H7 (cell line): Measurements from ENCODE around the gene LINGO4. TPM values are rescaled to one million over a fixed set of nuclear protein-coding genes. Genes with fewer than 3 reads are reported as not detected.
"Not testable (repeated sequence)": the region's sequence is repeated elsewhere in the genome, so short reads cannot be mapped to it uniquely, and the experiment has no call there.

ENCODE experiments used
- DNase-seq: peaks from one replicate; pipeline ENCODE4 v3.0.0; 2012
- H3K27me3 ChIP-seq: 2 replicates; pipeline ENCODE4 v1.6.0; 2011; ENCODE audit warnings: mild to moderate bottlenecking, low read length; ENCODE audit not compliant: control insufficient read depth, insufficient read depth
- H3K36me3 ChIP-seq: replicated peaks from 2 replicates; pipeline ENCODE4 v1.5.1; 2011; ENCODE audit warnings: low read length; ENCODE audit not compliant: control insufficient read depth, insufficient read depth
- H3K4me3 ChIP-seq: 2 replicates; pipeline ENCODE4 v1.5.1; 2011; ENCODE audit warnings: low read depth, mild to moderate bottlenecking, control low read depth, low read length, moderate library complexity; ENCODE audit not compliant: insufficient read depth
- total RNA-seq: library from RNA; depleted of rRNA; stranded (reverse); fragments of >200 nt; shearing (Covaris generic); gene quantifications from 2 replicates; pipeline ENCODE4 v1.2.3, GENCODE V29; 2014

The LINGO4 gene
- total RNA-seq, 1 experiment from 2014 or later: 0.07 TPM

GRCh38 chr1:151798571-151798970, 6.6 kb downstream of the LINGO4 start:
- no peak for DNase-seq
- no peak overlapping the region for H3K4me3 ChIP-seq
- H3K36me3 ChIP-seq: no peaks in the 10 kb centered on the region
- peaks cover 16% of the 10 kb centered on the region; the same call in 1 of the 2 replicates for H3K27me3 ChIP-seq

GRCh38 chr1:151790940-151791651, 14.1 kb downstream of the LINGO4 start:
- Histone ChIP-seq H3K27me3 (peaks cover 14% of the 10 kb centered on the region; the same call in 1 of the 2 replicates), H3K36me3 (no peaks in the 10 kb centered on the region), H3K4me3 (peak overlapping the region; percentile 75)
- DNase-seq: peak; percentile 74

GRCh38 chr1:151790071-151790939, 14.9 kb downstream of the LINGO4 start, which contains the start of gene TDRKH:
Gene TDRKH, minus strand, starts transcription at chr1:151790500. Its CDS starts 7,478 bp downstream, at chr1:151783022.
- peak within 1 kb of the TSS; percentile 83 for H3K4me3 ChIP-seq
- H3K27me3 ChIP-seq: peaks cover 12% of the 10 kb centered on the region; the same call in 1 of the 2 replicates
- DNase-seq: peak; percentile 99
- no peaks in the 10 kb centered on the region for H3K36me3 ChIP-seq

GRCh38 chr1:151787689-151788088, 17.5 kb downstream of the LINGO4 start:
- Histone ChIP-seq H3K4me3 (no peak overlapping the region), H3K27me3 (peaks cover 12% of the 10 kb centered on the region; the same call in 1 of the 2 replicates), H3K36me3 (no peaks in the 10 kb centered on the region)
- DNase-seq: no peak

- DNase-seq: no peak
- H3K36me3 ChIP-seq: peaks cover 2% of the 10 kb centered on the region
- H3K4me3 ChIP-seq: no peak overlapping the region
- no peaks in the 10 kb centered on the region; the same call in 1 of the 2 replicates for H3K27me3 ChIP-seq
These were observed 21.4 kb downstream of the LINGO4 start for GRCh38 chr1:151783796-151784195.

- no peak for DNase-seq
- no peaks in the 10 kb centered on the region; the same call in 1 of the 2 replicates for H3K27me3 ChIP-seq
- H3K4me3 ChIP-seq: no peak overlapping the region
- H3K36me3 ChIP-seq: peaks cover 5% of the 10 kb centered on the region
These were observed 22.5 kb downstream of the LINGO4 start for GRCh38 chr1:151782741-151783140.

GRCh38 chr1:151782026-151782425, 23.2 kb downstream of the LINGO4 start:
- DNase-seq, H3K36me3 ChIP-seq, H3K27me3 ChIP-seq, H3K4me3 ChIP-seq: not testable (repeated sequence)

- DNase-seq, H3K27me3 ChIP-seq, H3K36me3 ChIP-seq, H3K4me3 ChIP-seq: not testable (repeated sequence)
These were observed 24.5 kb downstream of the LINGO4 start for GRCh38 chr1:151780736-151781135.

- H3K4me3 ChIP-seq: no peak overlapping the region
- DNase-seq: no peak
- H3K36me3 ChIP-seq: peaks cover 10% of the 10 kb centered on the region
- H3K27me3 ChIP-seq: no peaks in the 10 kb centered on the region; the same call in 1 of the 2 replicates
These were observed 25.4 kb downstream of the LINGO4 start for GRCh38 chr1:151779852-151780251.

GRCh38 chr1:151777317-151777716, 27.9 kb downstream of the LINGO4 start:
- H3K4me3 ChIP-seq: no peak overlapping the region
- peaks cover 11% of the 10 kb centered on the region for H3K36me3 ChIP-seq
- no peak for DNase-seq
- no peaks in the 10 kb centered on the region for H3K27me3 ChIP-seq

GRCh38 chr1:151776665-151777062, 28.6 kb downstream of the LINGO4 start:
- no peak overlapping the region for H3K4me3 ChIP-seq
- no peak for DNase-seq
- H3K27me3 ChIP-seq: no peaks in the 10 kb centered on the region
- peaks cover 11% of the 10 kb centered on the region for H3K36me3 ChIP-seq

- Histone ChIP-seq H3K27me3 (no peaks in the 10 kb centered on the region), H3K4me3 (no peak overlapping the region), H3K36me3 (peaks cover 11% of the 10 kb centered on the region)
- no peak for DNase-seq
These were observed 29.1 kb downstream of the LINGO4 start for GRCh38 chr1:151775894-151776664.

GRCh38 chr1:151774256-151774922, 30.8 kb downstream of the LINGO4 start:
- no peak overlapping the region for H3K4me3 ChIP-seq
- H3K27me3 ChIP-seq: no peaks in the 10 kb centered on the region
- H3K36me3 ChIP-seq: peaks cover 9% of the 10 kb centered on the region
- no peak for DNase-seq

- Histone ChIP-seq H3K27me3 (no peaks in the 10 kb centered on the region), H3K36me3 (peaks cover 8% of the 10 kb centered on the region), H3K4me3 (no peak overlapping the region)
- no peak for DNase-seq
These were observed 31.5 kb downstream of the LINGO4 start for GRCh38 chr1:151773702-151774101.
